ENCODE measurements around the gene ASB2. TPM values are rescaled to one million over a fixed set of nuclear protein-coding genes. Genes with fewer than 3 reads are reported as not detected.

Gene ASB2
- total and polyA plus RNA-seq, 4 donors, result 0.50 to 4.0 (median 1.8) TPM

DNA sequence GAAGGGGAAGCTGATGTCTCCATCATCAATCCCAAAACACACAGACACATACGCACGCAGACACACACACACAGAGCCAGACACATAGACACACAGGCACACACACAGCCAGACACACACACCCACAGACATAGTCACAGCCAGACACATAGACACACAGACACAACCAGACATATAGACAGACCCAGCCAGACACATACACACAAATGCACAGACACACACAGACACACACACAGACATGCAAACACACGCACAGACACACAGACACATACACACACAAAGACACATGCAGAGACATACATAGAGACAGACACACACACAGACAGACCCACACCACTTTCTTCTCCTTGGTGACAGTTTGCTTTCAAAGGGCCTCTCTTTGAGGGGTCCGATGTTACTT is 27.0 kb upstream of the ASB2 start:
- H3K4me3 ChIP-seq (ENCODE audit: low read depth, low read length), result no peak overlapping the region
- H3K4me1 ChIP-seq (ENCODE audit: control insufficient read depth, insufficient read depth, low read length), result peaks cover 14% of the 10 kb centered on the region
- H3K27me3 ChIP-seq (ENCODE audit: control insufficient read depth, insufficient read depth, low read length), result peaks cover 4% of the 10 kb centered on the region
- 100% methylated on average over 4 of the region's 4 CpGs for WGBS (ENCODE audit: insufficient coverage)
- H3K9me3 ChIP-seq (ENCODE audit: control insufficient read depth, insufficient read depth, low read length), result no peaks in the 10 kb centered on the region
- no peak for DNase-seq (ENCODE audit: low read depth in 4 of 6, low spot score in 6 of 6)
- H3K27ac ChIP-seq (ENCODE audit: low read depth, low read length), result no peak overlapping the region
- peaks cover 5% of the 10 kb centered on the region for H3K36me3 ChIP-seq (ENCODE audit: control insufficient read depth, insufficient read depth, low read length)

- H3K4me1 ChIP-seq (ENCODE audit: control insufficient read depth, insufficient read depth, low read length), result peaks cover 14% of the 10 kb centered on the region
- peaks cover 5% of the 10 kb centered on the region for H3K36me3 ChIP-seq (ENCODE audit: control insufficient read depth, insufficient read depth, low read length)
- 53% methylated on average over 17 of the region's 26 CpGs for WGBS (ENCODE audit: insufficient coverage)
- H3K4me3 ChIP-seq (ENCODE audit: low read depth, low read length), result no peak overlapping the region
- no peaks in the 10 kb centered on the region for H3K9me3 ChIP-seq (ENCODE audit: control insufficient read depth, insufficient read depth, low read length)
- no peak overlapping the region for H3K27ac ChIP-seq (ENCODE audit: low read depth, low read length)
- peak in 4 of 6 donors; percentile 13 to 91 (median 59) for DNase-seq (ENCODE audit: low read depth in 4 of 6, low spot score in 6 of 6)
- H3K27me3 ChIP-seq (ENCODE audit: control insufficient read depth, insufficient read depth, low read length), result peaks cover 4% of the 10 kb centered on the region
Measured at GRCh38 chr14:94001501-94002396, 25.4 kb upstream of the ASB2 start.

DNA sequence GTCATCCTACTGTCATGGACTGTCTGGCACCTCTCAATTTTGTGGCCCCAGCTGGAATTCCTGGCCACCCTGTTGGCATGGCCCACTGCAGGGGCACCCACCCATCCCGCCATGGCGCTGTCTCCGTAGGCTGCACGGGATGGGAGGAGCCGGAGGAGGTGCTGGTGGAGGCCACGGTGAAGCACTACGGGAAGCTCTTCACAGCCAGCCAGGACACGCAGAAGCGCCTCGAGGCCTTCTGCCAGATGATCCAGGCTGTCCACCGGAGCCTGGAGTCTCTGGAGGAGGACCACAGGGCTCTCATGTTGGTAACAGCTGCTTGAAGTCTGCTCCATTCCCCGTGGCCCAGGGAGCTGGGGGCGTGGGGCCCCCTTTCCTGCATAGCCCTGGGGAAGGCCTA is 24.6 kb upstream of the ASB2 start:
- H3K27ac ChIP-seq (ENCODE audit: low read depth, low read length), result no peak overlapping the region
- 76% methylated on average over 13 of the region's 13 CpGs for WGBS (ENCODE audit: insufficient coverage)
- peaks cover 14% of the 10 kb centered on the region for H3K4me1 ChIP-seq (ENCODE audit: control insufficient read depth, insufficient read depth, low read length)
- H3K27me3 ChIP-seq (ENCODE audit: control insufficient read depth, insufficient read depth, low read length), result peaks cover 4% of the 10 kb centered on the region
- DNase-seq (ENCODE audit: low read depth in 4 of 6, low spot score in 6 of 6), result no peak
- peaks cover 5% of the 10 kb centered on the region for H3K36me3 ChIP-seq (ENCODE audit: control insufficient read depth, insufficient read depth, low read length)
- no peaks in the 10 kb centered on the region for H3K9me3 ChIP-seq (ENCODE audit: control insufficient read depth, insufficient read depth, low read length)
- H3K4me3 ChIP-seq (ENCODE audit: low read depth, low read length), result no peak overlapping the region

- no peak overlapping the region for H3K27ac ChIP-seq (ENCODE audit: low read depth, low read length)
- H3K36me3 ChIP-seq (ENCODE audit: control insufficient read depth, insufficient read depth, low read length), result peaks cover 5% of the 10 kb centered on the region
- H3K9me3 ChIP-seq (ENCODE audit: control insufficient read depth, insufficient read depth, low read length), result no peaks in the 10 kb centered on the region
- H3K4me1 ChIP-seq (ENCODE audit: control insufficient read depth, insufficient read depth, low read length), result peaks cover 18% of the 10 kb centered on the region
- 94% methylated on average over 6 of the region's 6 CpGs for WGBS (ENCODE audit: insufficient coverage)
- H3K27me3 ChIP-seq (ENCODE audit: control insufficient read depth, insufficient read depth, low read length), result peaks cover 4% of the 10 kb centered on the region
- H3K4me3 ChIP-seq (ENCODE audit: low read depth, low read length), result no peak overlapping the region
- DNase-seq (ENCODE audit: low read depth in 4 of 6, low spot score in 6 of 6), result no peak
Measured at GRCh38 chr14:94000267-94000666, 23.9 kb upstream of the ASB2 start.

GRCh38 chr14:93999573-93999972 is 23.2 kb upstream of the ASB2 start:
- peaks cover 19% of the 10 kb centered on the region for H3K4me1 ChIP-seq (ENCODE audit: control insufficient read depth, insufficient read depth, low read length)
- no peaks in the 10 kb centered on the region for H3K9me3 ChIP-seq (ENCODE audit: control insufficient read depth, insufficient read depth, low read length)
- 76% methylated on average over 4 of the region's 8 CpGs for WGBS (ENCODE audit: insufficient coverage)
- no peak overlapping the region for H3K4me3 ChIP-seq (ENCODE audit: low read depth, low read length)
- H3K36me3 ChIP-seq (ENCODE audit: control insufficient read depth, insufficient read depth, low read length), result peaks cover 5% of the 10 kb centered on the region
- no peak for DNase-seq (ENCODE audit: low read depth in 4 of 6, low spot score in 6 of 6)
- no peak overlapping the region for H3K27ac ChIP-seq (ENCODE audit: low read depth, low read length)
- H3K27me3 ChIP-seq (ENCODE audit: control insufficient read depth, insufficient read depth, low read length), result peaks cover 4% of the 10 kb centered on the region

DNA sequence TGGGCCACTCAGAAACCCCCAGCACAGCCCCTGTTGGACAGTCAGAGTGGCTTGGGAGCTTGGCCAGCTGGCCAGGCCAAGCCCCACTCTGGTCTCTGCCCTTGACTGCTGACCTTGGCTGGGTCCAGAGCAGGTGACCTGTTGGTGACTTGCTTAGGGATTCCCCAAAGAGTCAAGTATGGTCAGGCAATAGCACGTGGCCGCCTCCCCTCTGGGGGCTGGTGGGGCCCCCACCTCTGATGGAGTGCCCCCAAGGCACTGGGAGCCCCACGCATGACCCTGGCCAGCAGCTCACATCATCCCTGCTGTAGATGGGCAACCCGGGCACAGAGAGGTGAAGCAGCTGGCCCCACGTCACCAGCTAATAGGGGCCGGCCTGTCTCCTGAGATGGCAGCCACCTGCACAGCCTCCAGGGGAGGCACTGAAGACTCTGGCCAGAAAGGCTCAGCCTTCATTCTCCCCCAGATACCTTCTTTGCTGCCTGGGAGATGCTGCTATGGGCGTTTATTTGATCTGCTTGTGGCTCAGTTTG is 22.6 kb upstream of the ASB2 start:
- Histone ChIP-seq H3K9me3 (ENCODE audit: control insufficient read depth, insufficient read depth, low read length) (no peaks in the 10 kb centered on the region), H3K27me3 (ENCODE audit: control insufficient read depth, insufficient read depth, low read length) (peaks cover 4% of the 10 kb centered on the region)
- WGBS (ENCODE audit: insufficient coverage), result 91% methylated on average over 7 of the region's 7 CpGs

DNA sequence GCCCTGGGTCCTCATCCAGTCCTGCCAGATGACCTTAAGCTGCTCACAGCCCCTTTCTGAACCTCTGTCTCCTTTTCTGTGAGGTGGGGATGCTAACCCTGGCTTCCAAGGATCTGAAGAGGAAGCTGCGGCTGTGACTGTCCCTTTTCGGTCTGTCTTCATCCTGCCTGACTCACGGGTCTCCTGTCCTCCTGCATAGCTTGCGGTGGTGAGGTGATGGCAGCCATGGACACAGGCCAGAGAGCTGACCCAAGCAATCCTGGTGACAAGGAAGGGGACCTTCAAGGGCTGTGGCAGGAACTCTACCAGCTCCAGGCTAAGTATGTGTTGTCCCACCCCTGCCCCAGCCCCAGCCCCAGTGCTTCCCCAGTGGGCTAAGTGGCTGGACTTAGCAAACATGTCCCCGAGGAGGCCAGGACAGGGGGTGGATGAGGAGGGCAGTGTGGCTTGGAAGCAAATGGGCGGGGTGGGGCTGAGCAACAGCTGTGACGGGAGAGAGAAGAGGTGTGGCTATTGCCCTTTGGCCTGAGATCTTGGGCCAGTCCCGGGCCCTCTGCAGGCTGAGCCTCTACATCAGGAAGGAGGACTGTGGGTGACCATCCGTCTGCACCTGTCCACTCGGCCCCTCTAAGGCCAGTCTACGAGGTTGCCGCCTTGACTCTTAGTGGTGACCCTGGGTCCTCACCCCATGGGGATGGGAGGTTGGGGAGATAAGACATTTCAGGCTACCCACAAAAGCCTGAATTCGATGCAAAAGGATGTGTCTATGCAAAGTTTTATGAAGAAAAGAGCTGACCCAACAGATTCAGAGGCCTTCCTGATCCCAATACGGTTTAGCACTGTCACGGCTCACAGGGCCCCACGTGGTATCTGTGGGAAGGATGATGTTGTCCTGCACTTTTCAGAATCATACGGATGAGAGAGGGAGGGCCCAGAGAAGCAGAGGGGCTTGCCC is 21.8 kb upstream of the ASB2 start:
- DNase-seq (ENCODE audit: low read depth in 4 of 6, low spot score in 6 of 6), result no peak
- Histone ChIP-seq H3K27ac (ENCODE audit: low read depth, low read length) (no peak overlapping the region), H3K36me3 (ENCODE audit: control insufficient read depth, insufficient read depth, low read length) (peaks cover 5% of the 10 kb centered on the region), H3K9me3 (ENCODE audit: control insufficient read depth, insufficient read depth, low read length) (no peaks in the 10 kb centered on the region), H3K4me3 (ENCODE audit: low read depth, low read length) (no peak overlapping the region), H3K27me3 (ENCODE audit: control insufficient read depth, insufficient read depth, low read length) (peaks cover 4% of the 10 kb centered on the region), H3K4me1 (ENCODE audit: control insufficient read depth, insufficient read depth, low read length) (peaks cover 19% of the 10 kb centered on the region)
- WGBS (ENCODE audit: insufficient coverage), result 87% methylated on average over 17 of the region's 17 CpGs

More for the DNA sequence above, 22.6 kb upstream of the ASB2 start:
- Histone ChIP-seq H3K27ac (ENCODE audit: low read depth, low read length) (no peak overlapping the region), H3K36me3 (ENCODE audit: control insufficient read depth, insufficient read depth, low read length) (peaks cover 5% of the 10 kb centered on the region), H3K4me3 (ENCODE audit: low read depth, low read length) (no peak overlapping the region), H3K4me1 (ENCODE audit: control insufficient read depth, insufficient read depth, low read length) (peaks cover 19% of the 10 kb centered on the region)
- DNase-seq (ENCODE audit: low read depth in 4 of 6, low spot score in 6 of 6), result no peak

- Histone ChIP-seq H3K27me3 (ENCODE audit: control insufficient read depth, insufficient read depth, low read length) (peaks cover 4% of the 10 kb centered on the region), H3K36me3 (ENCODE audit: control insufficient read depth, insufficient read depth, low read length) (peaks cover 5% of the 10 kb centered on the region), H3K4me1 (ENCODE audit: control insufficient read depth, insufficient read depth, low read length) (peaks cover 17% of the 10 kb centered on the region), H3K27ac (ENCODE audit: low read depth, low read length) (no peak within 1 kb of the TSS), H3K4me3 (ENCODE audit: low read depth, low read length) (no peak within 1 kb of the TSS), H3K9me3 (ENCODE audit: control insufficient read depth, insufficient read depth, low read length) (no peaks in the 10 kb centered on the region)
- DNase-seq (ENCODE audit: low read depth in 4 of 6, low spot score in 6 of 6), result no peak
- no CpG with 5 or more reads among the region's 1 CpG for WGBS (ENCODE audit: insufficient coverage)
Measured at GRCh38 chr14:93997082-93997481, 20.7 kb upstream of the ASB2 start, which contains the start of gene CCDC197. CCDC197 (plus strand) TSS chr14:93997301; CDS start chr14:93998132, 831 bp downstream.

DNA sequence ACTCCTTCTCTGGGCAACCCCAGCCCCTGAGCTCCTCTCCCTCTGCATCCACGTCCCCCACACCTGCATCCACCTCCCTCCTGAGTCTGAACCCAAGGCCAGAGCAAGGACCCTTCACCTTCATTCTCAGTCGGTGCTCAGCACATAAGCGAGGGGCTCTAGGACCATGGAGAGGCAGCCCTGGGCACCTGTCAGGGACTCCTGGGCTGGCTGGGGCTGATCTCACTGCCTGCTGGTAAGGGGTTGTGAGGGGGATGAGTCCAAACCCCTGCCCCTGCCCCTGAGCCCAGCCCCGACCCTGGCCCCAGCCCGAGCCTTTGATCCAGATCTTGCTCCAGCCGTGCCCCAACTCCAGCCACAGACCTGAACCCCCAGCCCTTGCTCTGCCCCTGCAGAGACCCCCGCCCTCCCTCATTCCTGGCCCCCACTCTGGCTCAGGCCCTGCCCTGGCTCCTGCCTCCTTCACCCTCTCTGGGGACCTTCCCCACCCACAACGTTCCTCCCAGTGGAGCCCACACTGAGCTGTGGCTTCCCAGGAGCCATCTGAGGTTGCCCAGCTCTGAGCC is 19.8 kb upstream of the ASB2 start:
- H3K9me3 ChIP-seq (ENCODE audit: control insufficient read depth, insufficient read depth, low read length), result no peaks in the 10 kb centered on the region
- peaks cover 8% of the 10 kb centered on the region for H3K4me1 ChIP-seq (ENCODE audit: control insufficient read depth, insufficient read depth, low read length)
- H3K4me3 ChIP-seq (ENCODE audit: low read depth, low read length), result no peak overlapping the region
- DNase-seq (ENCODE audit: low read depth in 4 of 6, low spot score in 6 of 6), result no peak
- H3K36me3 ChIP-seq (ENCODE audit: control insufficient read depth, insufficient read depth, low read length), result peaks cover 5% of the 10 kb centered on the region
- WGBS (ENCODE audit: insufficient coverage), result 73% methylated on average over 5 of the region's 8 CpGs
- no peaks in the 10 kb centered on the region for H3K27me3 ChIP-seq (ENCODE audit: control insufficient read depth, insufficient read depth, low read length)
- no peak overlapping the region for H3K27ac ChIP-seq (ENCODE audit: low read depth, low read length)

All from spinal cord (tissue), 10 donors.